Endothelial cell of umbilical vein (primary cell): ENCODE results near the gene MRNIP.

Experiments
- EZH2 ChIP-seq: IDR thresholded peaks from 2 replicates; pipeline ENCODE4 v1.6.1; 2012; ENCODE audit warnings: borderline replicate concordance, low read depth, mild to moderate bottlenecking, moderate library complexity, low read length, inconsistent platforms; ENCODE audit not compliant: severe bottlenecking
- JUN ChIP-seq: IDR thresholded peaks from 2 replicates; pipeline ENCODE4 v1.6.1; 2011; ENCODE audit warnings: borderline replicate concordance, low read depth; ENCODE audit not compliant: insufficient read length, insufficient read depth
- MAX ChIP-seq: IDR thresholded peaks from 2 replicates; pipeline ENCODE4 v1.6.1; 2011; ENCODE audit not compliant: insufficient read depth, insufficient read length

DNA sequence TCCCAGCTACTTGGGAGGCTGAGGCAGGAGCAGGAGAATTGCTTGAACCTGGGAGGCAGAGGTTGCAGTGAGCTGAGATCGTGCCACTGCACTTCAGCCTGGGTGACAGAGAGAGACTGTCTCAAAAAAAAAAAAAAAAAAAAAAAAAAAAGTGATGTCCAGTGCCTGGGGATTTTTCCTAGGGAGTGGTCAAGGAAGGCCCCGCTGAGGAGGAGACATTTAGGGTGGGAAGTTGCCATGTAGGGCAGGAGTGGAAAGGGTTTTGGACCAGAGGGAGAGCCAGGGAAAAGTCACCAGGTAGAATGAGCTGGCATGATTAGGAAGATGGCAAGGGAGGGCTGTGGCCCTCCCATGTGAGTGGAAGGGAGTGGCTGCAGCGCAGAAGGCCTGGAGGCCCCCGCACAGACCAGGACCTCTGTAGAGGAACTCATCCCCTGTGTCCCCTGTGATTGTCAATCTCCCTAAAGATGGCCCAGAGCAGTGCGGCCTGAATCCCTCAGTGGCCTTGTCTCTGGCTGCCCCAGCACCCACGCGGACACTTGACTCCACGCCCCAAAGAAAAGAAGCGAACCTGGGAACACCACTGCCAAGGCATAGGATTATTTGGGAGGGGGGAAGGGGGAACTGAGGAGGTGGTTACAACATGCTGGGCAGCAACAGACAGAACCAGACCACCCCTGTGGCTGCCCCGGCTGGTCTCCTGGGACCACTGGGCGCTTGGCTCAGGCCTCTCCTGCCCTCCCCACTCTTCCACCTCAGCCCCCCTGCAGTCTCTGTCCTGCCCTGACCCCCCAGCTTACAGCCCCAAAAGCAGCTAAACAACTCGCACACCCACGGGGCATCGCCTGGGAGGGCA lies 40.5 kb downstream of the MRNIP start:
- no peak for TF ChIP-seq EZH2
- TF ChIP-seq JUN = no peak
- TF ChIP-seq MAX = no peak
